Neural cell (in vitro differentiated cells): Measurements from ENCODE around the gene VWA8. TPM values are rescaled to one million over a fixed set of nuclear protein-coding genes. Genes with fewer than 3 reads are reported as not detected.

Source experiments
- H2AFZ ChIP-seq: fragments of 200-600, 300-800 bp; sonication (generic), shearing (Covaris generic); 2 replicates; pipeline ENCODE4 v1.6.0; 2014; ENCODE audit warnings: low read depth, mild to moderate bottlenecking, antibody characterized with exemption, low read length, moderate library complexity
- H3F3A ChIP-seq: fragments of 200-600 bp; shearing (Covaris generic); 2 replicates; pipeline ENCODE4 v1.6.1; 2016; ENCODE audit warnings: mild to moderate bottlenecking, moderate library complexity, mixed read lengths, antibody characterized with exemption, low read length; ENCODE audit not compliant: insufficient read depth, poor library complexity, severe bottlenecking
- H3K27ac ChIP-seq: fragments of 200-600, 300-800 bp; sonication (generic), shearing (Covaris generic); 2 replicates; pipeline ENCODE4 v1.5.1; 2014; ENCODE audit warnings: mild to moderate bottlenecking, low read length, moderate library complexity
- H3K27me3 ChIP-seq: fragments of 300-800, 200-600 bp; sonication (generic), shearing (Covaris generic); 2 replicates; pipeline ENCODE4 v1.6.0; 2014; ENCODE audit warnings: mild to moderate bottlenecking, low read depth, low read length, moderate library complexity; ENCODE audit not compliant: insufficient read depth
- H3K36me3 ChIP-seq: fragments of 300-800, 200-600 bp; sonication (generic), shearing (Covaris generic); 2 replicates; pipeline ENCODE4 v1.5.1; 2014; ENCODE audit warnings: mild to moderate bottlenecking, antibody characterized with exemption, low read length, moderate library complexity; ENCODE audit not compliant: insufficient read depth
- H3K4me2 ChIP-seq: fragments of 300-800, 200-600 bp; sonication (generic), shearing (Covaris generic); 2 replicates; pipeline ENCODE4 v1.6.0; 2014; ENCODE audit warnings: mild to moderate bottlenecking, low read length
- H3K4me3 ChIP-seq: fragments of 300-800, 200-600 bp; sonication (generic), shearing (Covaris generic); 2 replicates; pipeline ENCODE4 v1.5.1; 2014; ENCODE audit warnings: mild to moderate bottlenecking, low read length, moderate library complexity
- H3K79me2 ChIP-seq: fragments of 200-600 bp; shearing (Covaris generic); replicated peaks from 2 replicates; pipeline ENCODE4 v1.6.0; 2014; ENCODE audit warnings: mild to moderate bottlenecking, low read length, moderate library complexity; ENCODE audit not compliant: insufficient read depth
- H3K9ac ChIP-seq: fragments of 300-800, 200-600 bp; sonication (generic), shearing (Covaris generic); 2 replicates; pipeline ENCODE4 v1.6.1; 2016; ENCODE audit warnings: mild to moderate bottlenecking, low read length, mixed read lengths
- H3K9me2 ChIP-seq: fragments of 200-600 bp; shearing (Covaris generic); 2 replicates; pipeline ENCODE4 v1.6.1; 2016; ENCODE audit warnings: mild to moderate bottlenecking, low read length, mixed read lengths; ENCODE audit not compliant: insufficient read depth
- H3K9me3 ChIP-seq: fragments of 200-600, 300-800 bp; sonication (generic), shearing (Covaris generic); 2 replicates; pipeline ENCODE4 v1.6.1; 2016; ENCODE audit warnings: mild to moderate bottlenecking, mixed run types, low read length, moderate library complexity, mixed read lengths
- H4K20me1 ChIP-seq: fragments of 200-600 bp; shearing (Covaris generic); 2 replicates; pipeline ENCODE4 v1.6.1; 2016; ENCODE audit warnings: mild to moderate bottlenecking, mixed run types; ENCODE audit not compliant: insufficient read depth
- CTCF ChIP-seq: fragments of 450-650 bp; IDR thresholded peaks from 2 replicates; pipeline ENCODE4 v1.5.1; 2014; ENCODE audit warnings: antibody characterized with exemption, mild to moderate bottlenecking, moderate library complexity; ENCODE audit not compliant: poor library complexity, severe bottlenecking
- EP300 ChIP-seq: fragments of 450-650 bp; conservative IDR thresholded peaks from 2 replicates; pipeline ENCODE4 v1.6.1; 2014; ENCODE audit warnings: antibody characterized with exemption, mild to moderate bottlenecking, moderate library complexity; ENCODE audit not compliant: poor library complexity, severe bottlenecking
- EZH2 ChIP-seq: fragments of 200-600, 300-800 bp; shearing (Covaris generic), sonication (generic); IDR thresholded peaks from 2 replicates; pipeline ENCODE4 v1.6.1; 2014; ENCODE audit warnings: antibody characterized with exemption, low read length, borderline replicate concordance, mild to moderate bottlenecking; ENCODE audit not compliant: insufficient read depth, poor library complexity, severe bottlenecking
- MXI1 ChIP-seq: fragments of 450-650 bp; conservative IDR thresholded peaks from 2 replicates; pipeline ENCODE4 v1.6.1; 2014; ENCODE audit warnings: antibody characterized with exemption, mild to moderate bottlenecking; ENCODE audit not compliant: poor library complexity, severe bottlenecking
- POLR2AphosphoS5 ChIP-seq: IDR thresholded peaks from 2 replicates; pipeline ENCODE4 v1.6.1; 2012
- RAD21 ChIP-seq: fragments of 450-650 bp; conservative IDR thresholded peaks from 2 replicates; pipeline ENCODE4 v1.6.1; 2014; ENCODE audit warnings: antibody characterized with exemption, mild to moderate bottlenecking, moderate library complexity
- REST ChIP-seq: IDR thresholded peaks from 2 replicates; pipeline ENCODE4 v1.6.1; 2012; ENCODE audit warnings: borderline replicate concordance
- SMC3 ChIP-seq: fragments of 450-650 bp; conservative IDR thresholded peaks from 2 replicates; pipeline ENCODE4 v1.6.1; 2014; ENCODE audit warnings: antibody characterized with exemption, mild to moderate bottlenecking, moderate library complexity; ENCODE audit not compliant: poor library complexity
- TAF1 ChIP-seq: IDR thresholded peaks from 2 replicates; pipeline ENCODE4 v1.6.1; 2012; ENCODE audit warnings: low read depth
- polyA plus RNA-seq: library from polyadenylated mRNA; depleted of rRNA; stranded (reverse); fragments of >200 nt; gene quantifications from 2 replicates; pipeline ENCODE4 v1.2.3, GENCODE V29; 2014

Gene VWA8
- polyA plus RNA-seq, 1 donor from 2014 or later, result 3.6 TPM

- H3K4me3 ChIP-seq, result no peak overlapping the region
- H3K9me3 ChIP-seq, result no peaks in the 10 kb centered on the region
- TF ChIP-seq POLR2AphosphoS5 (no peak), REST (no peak), CTCF (no peak)
- H2AFZ ChIP-seq, result no peak overlapping the region
- H3K36me3 ChIP-seq, result peaks cover 4% of the 10 kb centered on the region
- H3K27me3 ChIP-seq, result no peaks in the 10 kb centered on the region
- H3K9me2 ChIP-seq, result no peaks in the 10 kb centered on the region
- H4K20me1 ChIP-seq, result no peaks in the 10 kb centered on the region
- H3F3A ChIP-seq, result no peaks in the 10 kb centered on the region
- no peak overlapping the region for H3K4me2 ChIP-seq
- H3K79me2 ChIP-seq, result no peaks in the 10 kb centered on the region
- no peak overlapping the region for H3K27ac ChIP-seq
- H3K9ac ChIP-seq, result no peak overlapping the region
Measured at GRCh38 chr13:41589434-41589833, 371.5 kb downstream of the VWA8 start.

- Histone ChIP-seq H3K36me3 (peaks cover 4% of the 10 kb centered on the region), H3K4me2 (no peak overlapping the region), H3K9ac (no peak overlapping the region), H4K20me1 (no peaks in the 10 kb centered on the region), H2AFZ (no peak overlapping the region), H3K4me3 (no peak overlapping the region), H3K9me3 (no peaks in the 10 kb centered on the region), H3K27ac (no peak overlapping the region), H3K9me2 (no peaks in the 10 kb centered on the region), H3F3A (no peaks in the 10 kb centered on the region), H3K27me3 (no peaks in the 10 kb centered on the region), H3K79me2 (no peaks in the 10 kb centered on the region)
- TF ChIP-seq RAD21 (no peak), POLR2AphosphoS5 (no peak), REST (no peak), EP300 (no peak), SMC3 (no peak), CTCF (no peak), MXI1 (no peak), EZH2 (no peak), TAF1 (no peak)
Measured at GRCh38 chr13:41588899-41589298, 372.0 kb downstream of the VWA8 start.
